Measurements from ENCODE around the gene TMC2.

GRCh38 chr20:2544211-2544610 is 7.8 kb downstream of the TMC2 start:
- no peak for TF ChIP-seq CTCF (IDR thresholded peaks at IDR 0.05)
- no peak for TF ChIP-seq POLR2A (IDR thresholded peaks at IDR 0.05)
- no peak for TF ChIP-seq EP300 (IDR thresholded peaks at IDR 0.05)
- no peak for TF ChIP-seq POLR2AphosphoS5 (IDR thresholded peaks at IDR 0.05)
